HG02759 (cell line): ENCODE measurements around the gene PDE4B.
"Not testable (repeated sequence)": the region's sequence is repeated elsewhere in the genome, so short reads cannot be mapped to it uniquely, and the experiment has no call there.

Source experiments
- ATAC-seq: cut with Tn5 transposase; IDR thresholded peaks from one replicate; pipeline ENCODE4 v1.9.1; 2021; ENCODE audit warnings: mild to moderate bottlenecking, moderate library complexity; ENCODE audit not compliant: unreplicated experiment

Gene PDE4B

GRCh38 chr1:65813956-65814355, 21.3 kb downstream of the PDE4B start:
- ATAC-seq = no peak

- no peak for ATAC-seq
Measured at GRCh38 chr1:65814752-65815151, 22.1 kb downstream of the PDE4B start.

- ATAC-seq = no peak
Measured at GRCh38 chr1:65817891-65818290, 25.2 kb downstream of the PDE4B start.

- ATAC-seq = no peak
Measured at GRCh38 chr1:65818966-65819365, 26.3 kb downstream of the PDE4B start.

- ATAC-seq = no peak
Measured at GRCh38 chr1:65820983-65821382, 28.3 kb downstream of the PDE4B start.

GRCh38 chr1:65821386-65821785, 28.7 kb downstream of the PDE4B start:
- no peak for ATAC-seq

- ATAC-seq = no peak
Measured at GRCh38 chr1:65824103-65824502, 31.4 kb downstream of the PDE4B start.

GRCh38 chr1:65825741-65826140, 33.0 kb downstream of the PDE4B start:
- ATAC-seq = no peak

- no peak for ATAC-seq
Measured at GRCh38 chr1:65826782-65827181, 34.1 kb downstream of the PDE4B start.

GRCh38 chr1:65827346-65827745, 34.7 kb downstream of the PDE4B start:
- ATAC-seq = no peak

- no peak for ATAC-seq
Measured at GRCh38 chr1:65830306-65830705, 37.6 kb downstream of the PDE4B start.

- ATAC-seq = no peak
Measured at GRCh38 chr1:65832296-65832695, 39.6 kb downstream of the PDE4B start.

- ATAC-seq = no peak
Measured at GRCh38 chr1:65836686-65837085, 44.0 kb downstream of the PDE4B start.

GRCh38 chr1:65840683-65841082, 48.0 kb downstream of the PDE4B start:
- ATAC-seq = no peak

- ATAC-seq = no peak
Measured at GRCh38 chr1:65844296-65844695, 51.6 kb downstream of the PDE4B start.

- no peak for ATAC-seq
Measured at GRCh38 chr1:65844821-65845534, 52.3 kb downstream of the PDE4B start.

- ATAC-seq = no peak
Measured at GRCh38 chr1:65845535-65846060, 52.9 kb downstream of the PDE4B start.

GRCh38 chr1:65846866-65847265, 54.2 kb downstream of the PDE4B start:
- no peak for ATAC-seq

GRCh38 chr1:65850281-65850680, 57.6 kb downstream of the PDE4B start:
- no peak for ATAC-seq

- ATAC-seq = not testable (repeated sequence)
Measured at GRCh38 chr1:65856591-65856990, 63.9 kb downstream of the PDE4B start.

GRCh38 chr1:65866439-65866838, 73.7 kb downstream of the PDE4B start:
- peak; percentile 54 for ATAC-seq

- no peak for ATAC-seq
Measured at GRCh38 chr1:65872301-65872700, 79.6 kb downstream of the PDE4B start.

- ATAC-seq = not testable (repeated sequence)
Measured at GRCh38 chr1:65878342-65878741, 85.6 kb downstream of the PDE4B start.
